Mesenteric fat pad (tissue), 1 donor: ENCODE results near the gene B4GALNT1. TPM values are rescaled to one million over a fixed set of nuclear protein-coding genes. Genes with fewer than 3 reads are reported as not detected.
"Not testable (repeated sequence)": the region's sequence is repeated elsewhere in the genome, so short reads cannot be mapped to it uniquely, and the experiment has no call there.

Experiments used
- DNase-seq: peaks from one replicate; pipeline ENCODE4 v3.0.0-alpha.2; 2020; ENCODE audit warnings: low spot score
- total RNA-seq: library from RNA; stranded (reverse); fragmentation: NEBNext Ultra II Directional; extraction: Animal tissue kit (Norgen Biotek cat#: 25700); gene quantifications from one replicate; pipeline ENCODE4 v1.2.1, GENCODE V29; 2021
- donor health status: DM: yes; HTN: yes; CAD: no.

Gene B4GALNT1
- total RNA-seq, 1 donor from 2014 or later, result 2.7 TPM

GRCh38 chr12:57588951-57589610 is 43.9 kb downstream of the B4GALNT1 start:
- not testable (repeated sequence) for DNase-seq

DNA sequence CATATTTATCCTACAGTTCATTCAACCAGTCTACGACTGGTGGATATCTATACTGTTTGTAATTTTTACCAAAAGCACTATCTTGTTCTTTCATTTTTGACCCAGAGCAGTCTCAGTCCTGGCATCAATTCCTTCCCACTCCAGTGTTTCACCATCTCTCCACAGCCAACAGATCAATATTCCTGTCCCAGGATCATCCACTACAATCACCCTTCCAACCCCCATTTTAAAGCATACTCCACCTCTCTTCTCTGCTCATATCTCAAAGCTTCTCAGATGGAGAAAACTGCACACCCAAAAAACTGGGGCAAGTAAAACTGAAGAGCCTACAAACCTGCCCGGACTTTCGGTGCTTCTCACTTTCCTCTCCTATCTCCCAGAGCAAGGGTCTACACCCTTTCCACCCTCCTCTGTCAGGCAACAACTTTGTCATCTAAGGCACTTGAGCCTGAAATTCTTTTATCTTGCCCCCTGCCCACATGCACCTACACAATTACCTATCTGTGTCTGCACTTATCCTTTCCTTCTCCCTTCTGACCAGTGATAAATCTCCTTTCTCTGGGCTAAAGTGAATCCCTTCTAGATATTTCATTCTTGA is 46.1 kb downstream of the B4GALNT1 start:
- no peak for DNase-seq

DNA sequence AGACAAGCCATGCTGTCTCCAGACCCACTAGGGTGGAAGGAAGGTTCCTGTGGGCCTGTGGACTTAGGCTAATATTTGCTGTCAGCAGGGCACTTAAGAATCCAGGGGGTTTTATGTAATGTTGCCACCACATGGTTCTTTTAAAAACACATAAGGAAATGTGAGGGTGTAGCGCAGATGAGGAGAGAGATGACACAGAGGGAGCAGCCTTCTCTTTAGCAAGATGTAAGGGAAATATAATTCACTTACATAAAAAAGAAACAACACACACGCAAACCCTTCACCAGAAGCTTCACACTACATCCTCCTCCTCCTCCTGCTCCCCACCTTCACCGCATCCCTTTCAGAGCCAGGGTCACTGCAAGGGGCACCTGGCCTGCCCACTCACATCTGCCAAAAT is 46.9 kb downstream of the B4GALNT1 start:
- no peak for DNase-seq

DNA sequence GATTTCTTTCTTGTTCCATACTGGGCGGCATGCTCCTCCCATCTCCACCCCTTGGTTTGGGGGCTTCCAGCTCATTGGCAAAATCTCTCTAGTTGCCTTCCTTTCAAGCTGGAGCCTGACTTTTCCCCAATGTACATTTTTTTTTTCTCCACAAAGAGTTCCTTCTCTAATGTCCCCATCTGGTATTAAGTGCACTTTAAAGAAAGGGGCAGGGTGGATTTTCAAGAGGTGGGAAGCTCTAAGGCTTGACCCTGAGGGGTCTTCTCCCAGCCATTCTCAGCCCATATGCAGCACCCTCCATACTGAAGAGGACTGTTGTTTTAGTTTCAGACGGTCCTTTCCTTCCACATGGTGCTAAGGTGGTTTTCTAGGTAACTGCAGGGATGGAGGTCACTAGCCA is 47.8 kb downstream of the B4GALNT1 start:
- no peak for DNase-seq

DNA sequence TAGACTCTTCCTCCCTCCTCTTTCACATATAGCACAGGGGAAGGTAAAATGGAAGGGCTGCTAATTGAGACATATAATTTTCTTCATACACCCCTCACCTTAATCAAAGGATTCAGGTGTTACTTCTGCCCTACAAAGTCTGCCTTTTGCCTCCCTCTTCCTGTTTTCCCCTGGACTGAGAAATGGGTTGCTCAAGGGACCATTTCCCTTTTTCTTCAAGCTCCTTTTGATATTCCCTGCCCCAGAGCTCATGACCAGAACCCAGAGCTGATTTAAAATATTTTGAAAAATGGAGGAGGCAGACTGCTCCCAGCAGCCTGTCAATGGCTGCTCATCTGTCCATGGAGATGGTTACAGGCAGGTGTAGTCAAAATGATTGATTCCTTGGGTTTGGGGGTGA is 48.3 kb downstream of the B4GALNT1 start:
- DNase-seq, result no peak

DNA sequence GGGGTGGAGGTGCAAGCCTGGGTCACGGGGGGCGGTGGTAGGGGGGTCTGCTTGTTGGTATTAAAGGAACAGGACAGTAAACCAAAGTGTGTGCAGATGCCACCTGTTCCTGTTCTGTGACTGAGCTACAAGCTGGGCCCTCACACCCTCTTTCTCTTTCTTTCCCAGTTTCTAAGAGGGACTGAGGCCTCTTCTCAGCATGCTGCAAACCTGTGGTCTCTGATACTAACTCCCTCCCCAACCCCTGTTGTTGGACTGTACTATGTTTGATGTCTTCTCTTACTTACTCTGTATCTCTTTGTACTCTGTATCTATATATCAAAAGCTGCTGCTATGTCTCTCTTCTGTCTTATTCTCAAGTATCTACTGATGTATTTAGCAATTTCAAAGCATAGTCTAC is 49.0 kb downstream of the B4GALNT1 start:
- no peak for DNase-seq

DNA sequence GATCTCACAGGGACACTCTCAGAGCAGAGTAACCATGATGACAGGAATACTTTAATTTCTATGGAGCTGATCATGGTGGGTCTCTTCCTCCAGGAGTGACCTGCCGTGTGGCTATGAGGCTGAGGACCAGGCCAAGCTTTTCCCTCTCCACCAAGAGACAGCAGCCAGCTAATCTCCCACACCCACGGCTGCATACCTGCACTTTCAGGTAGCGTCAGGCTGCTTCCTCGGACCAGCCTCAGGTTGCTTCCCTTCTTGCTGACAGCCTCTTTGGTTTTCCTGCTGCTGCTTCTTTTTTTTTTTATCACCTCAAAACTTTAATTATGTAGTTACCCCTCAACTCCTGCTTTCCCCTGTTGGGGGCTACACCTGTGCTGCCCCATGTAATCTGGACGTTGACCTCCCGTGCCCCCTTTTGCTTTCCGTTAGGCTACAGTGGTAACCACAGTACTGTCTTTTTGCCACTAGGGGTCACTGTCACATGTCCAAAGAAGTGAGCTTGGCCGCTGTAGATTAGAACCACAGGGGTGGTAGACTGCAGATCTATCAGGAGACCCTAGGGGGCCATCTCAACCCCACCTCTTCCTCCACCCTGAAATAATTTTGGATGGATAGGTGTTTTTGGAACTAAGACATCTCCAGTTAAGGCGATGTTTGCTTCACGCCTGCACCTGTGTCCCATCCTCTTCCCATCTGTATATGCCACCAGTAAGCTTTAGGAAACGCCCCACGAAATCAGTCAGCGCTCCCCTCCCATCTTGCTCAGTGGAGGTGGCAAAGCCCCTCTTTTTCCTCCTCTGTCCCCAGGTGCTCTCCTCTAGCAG is 49.8 kb downstream of the B4GALNT1 start:
- peak; percentile 78 for DNase-seq

GRCh38 chr12:57582440-57582839 is 50.6 kb downstream of the B4GALNT1 start:
- DNase-seq, result peak; percentile 28

GRCh38 chr12:57581802-57582201 is 51.2 kb downstream of the B4GALNT1 start:
- DNase-seq, result no peak

DNA sequence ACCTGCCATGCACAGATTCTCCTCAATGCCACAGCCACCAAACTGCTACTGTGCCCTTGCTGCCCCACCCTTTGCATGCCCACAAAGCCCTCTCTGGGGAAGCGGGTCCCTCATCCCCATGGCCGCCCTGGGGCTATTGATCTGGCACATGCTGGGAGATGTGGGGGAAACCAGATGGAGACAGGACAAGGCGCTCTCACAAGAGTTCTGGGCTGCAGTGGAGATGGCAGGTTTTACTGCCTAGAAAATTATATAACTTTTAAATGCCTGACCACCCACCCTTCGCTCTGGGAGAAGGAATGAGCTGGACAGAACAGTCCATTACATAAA is 52.6 kb downstream of the B4GALNT1 start:
- DNase-seq, result peak; percentile 78

DNA sequence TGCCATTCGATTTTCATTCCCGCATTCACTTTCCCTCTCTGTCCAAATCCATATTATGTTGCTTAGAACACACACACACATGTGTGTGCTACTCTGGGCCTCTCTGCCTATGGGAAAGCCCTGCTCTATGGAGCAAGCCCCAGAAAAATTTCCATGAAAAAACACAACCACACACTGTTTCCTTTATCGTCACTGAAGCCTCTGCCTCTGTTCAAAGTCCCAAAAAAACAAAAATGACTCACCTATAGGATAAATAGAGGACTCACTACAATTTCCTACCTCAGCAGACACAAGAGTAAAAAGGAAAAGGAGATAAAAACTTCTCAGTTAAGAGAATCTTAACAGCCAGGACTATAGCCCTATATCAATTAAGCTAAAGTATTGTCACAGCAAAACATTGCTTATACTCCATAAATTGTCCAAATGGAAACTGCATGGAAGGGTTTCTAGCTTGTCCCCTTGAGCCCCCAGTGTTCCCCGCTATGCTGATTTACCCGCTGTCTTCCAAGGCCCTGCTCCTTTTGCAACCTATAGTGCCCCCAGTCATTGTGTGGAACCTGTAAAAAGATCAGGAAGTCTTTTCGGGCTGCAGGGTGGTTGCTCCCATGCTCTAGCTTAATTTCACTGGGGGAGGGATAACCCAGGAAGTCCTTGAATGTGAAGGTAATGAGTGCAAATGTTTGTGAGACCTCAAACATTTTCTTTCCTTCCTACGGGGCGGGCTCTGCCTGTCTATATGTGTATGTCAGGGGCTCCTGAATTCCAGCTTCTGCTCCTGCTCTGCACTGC is 53.1 kb downstream of the B4GALNT1 start:
- peak; percentile 22 for DNase-seq

DNA sequence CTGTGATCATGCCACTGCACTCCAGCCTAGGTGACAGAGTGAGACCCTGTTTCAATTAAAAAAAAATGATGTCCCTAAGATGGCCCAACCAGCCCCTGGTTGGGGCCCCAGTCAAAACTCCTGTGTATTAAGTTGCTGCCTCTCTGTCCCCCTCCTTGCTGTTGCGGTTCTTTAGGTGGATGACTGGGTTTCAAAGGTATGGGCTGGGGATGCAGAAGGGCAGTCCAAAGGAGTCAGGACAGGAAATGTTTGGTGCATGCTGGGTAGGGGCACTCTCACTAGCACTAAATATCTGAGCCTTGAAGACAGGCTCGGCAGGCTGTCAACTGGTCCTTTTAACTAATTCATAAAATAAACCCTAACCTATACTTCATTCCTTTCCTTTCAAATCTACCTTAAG is 54.0 kb downstream of the B4GALNT1 start:
- DNase-seq, result peak; percentile 28

DNA sequence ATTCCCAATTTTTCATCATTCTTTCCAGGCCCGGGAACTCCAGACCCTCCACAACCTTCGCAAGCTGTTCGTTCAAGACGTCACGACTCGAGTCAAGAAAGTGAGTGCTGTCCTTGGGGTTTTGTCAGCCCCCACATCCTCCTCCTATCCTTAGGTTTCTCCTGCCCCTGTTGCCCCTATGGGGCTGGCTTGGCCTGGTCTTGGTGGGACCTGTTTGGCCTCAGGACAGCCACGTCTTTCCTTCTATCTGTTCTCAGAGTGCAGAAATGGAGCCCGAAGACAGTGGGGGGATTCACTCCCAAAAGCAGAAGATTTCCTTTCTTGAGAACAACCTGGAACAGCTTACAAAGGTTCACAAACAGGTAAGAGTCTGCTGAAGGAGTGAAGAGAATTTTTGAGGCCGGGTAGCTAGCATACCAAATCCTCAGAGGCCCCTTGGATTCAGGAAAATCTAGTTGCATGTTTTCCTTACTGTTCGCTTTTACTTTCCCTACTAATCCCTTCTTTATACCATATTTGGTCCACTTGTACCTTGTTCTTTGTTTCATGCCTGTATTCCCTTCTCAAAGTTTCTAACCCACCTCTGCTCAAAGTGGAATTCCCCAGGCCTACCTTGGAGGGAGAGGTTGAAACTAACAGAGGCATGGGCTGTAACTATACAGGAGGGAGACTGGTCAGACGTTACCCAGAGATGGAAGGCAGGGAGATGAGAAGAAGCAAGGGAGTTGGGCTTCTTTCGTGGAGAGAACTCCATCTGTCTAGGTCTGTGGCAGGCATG is 54.8 kb downstream of the B4GALNT1 start:
- DNase-seq, result peak; percentile 57

DNA sequence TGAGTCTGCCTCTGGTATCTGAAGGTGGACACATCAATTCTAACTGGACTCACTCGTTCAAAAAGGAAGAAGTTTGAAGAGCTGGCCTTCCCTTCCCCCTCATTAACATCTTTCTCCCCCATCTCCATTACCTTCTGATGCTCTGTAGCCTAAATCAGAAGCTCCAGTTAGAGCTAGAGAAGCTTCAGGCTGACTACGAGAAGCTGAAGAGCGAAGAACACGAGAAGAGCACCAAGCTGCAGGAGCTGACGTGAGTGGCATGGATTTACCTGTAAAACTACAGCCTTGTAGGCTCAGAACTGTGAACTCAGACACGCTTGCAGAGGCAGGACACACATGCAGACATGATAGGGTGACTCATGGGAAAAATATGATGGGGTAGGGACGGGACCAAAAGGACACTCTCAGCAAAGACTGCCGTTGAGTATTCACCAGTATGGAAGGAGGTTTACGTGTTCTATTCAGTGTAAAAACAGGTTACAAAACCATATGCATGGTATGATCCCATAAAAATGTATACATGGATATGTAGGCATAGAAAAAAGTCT is 56.3 kb downstream of the B4GALNT1 start:
- peak; percentile 16 for DNase-seq

Other genes with a start within 250 kb of the B4GALNT1 start
- 49.0 TPM for gene R3HDM2, start 202.2 kb downstream of the B4GALNT1 start, total RNA-seq
- gene INHBC, start 198.4 kb downstream of the B4GALNT1 start, total RNA-seq, result not detected
- gene INHBE, start 177.9 kb downstream of the B4GALNT1 start, total RNA-seq, result not detected
- 0.13 TPM for gene GLI1, start 173.4 kb downstream of the B4GALNT1 start, total RNA-seq
- 26.5 TPM for gene ARHGAP9, start 153.3 kb downstream of the B4GALNT1 start, total RNA-seq
- 145 TPM for gene MARS1, start 145.1 kb downstream of the B4GALNT1 start, total RNA-seq
- 32.2 TPM for gene DDIT3, start 112.7 kb downstream of the B4GALNT1 start, total RNA-seq
- gene MBD6, start 110.4 kb downstream of the B4GALNT1 start, total RNA-seq, result 66.0 TPM
- 106 TPM for gene DCTN2, start 86.0 kb downstream of the B4GALNT1 start, total RNA-seq
- not detected for gene KIF5A, start 83.2 kb downstream of the B4GALNT1 start, total RNA-seq
- gene PIP4K2C, start 42.0 kb downstream of the B4GALNT1 start, total RNA-seq, result 14.3 TPM
- 7.2 TPM for gene DTX3, start 28.4 kb downstream of the B4GALNT1 start, total RNA-seq
- 12.8 TPM for gene ARHGEF25, start 21.8 kb downstream of the B4GALNT1 start, total RNA-seq
- gene OS9, start 60.9 kb upstream of the B4GALNT1 start, total RNA-seq, result 251 TPM
- gene AGAP2, start 105.5 kb upstream of the B4GALNT1 start, total RNA-seq, result 2.1 TPM
- 35.0 TPM for gene TSPAN31, start 111.8 kb upstream of the B4GALNT1 start, total RNA-seq
- 87.0 TPM for gene CDK4, start 119.1 kb upstream of the B4GALNT1 start, total RNA-seq
- 11.3 TPM for gene MARCHF9, start 121.9 kb upstream of the B4GALNT1 start, total RNA-seq
- 1.8 TPM for gene CYP27B1, start 133.9 kb upstream of the B4GALNT1 start, total RNA-seq
- 32.8 TPM for gene METTL1, start 138.9 kb upstream of the B4GALNT1 start, total RNA-seq
- gene EEF1AKMT3, start 139.4 kb upstream of the B4GALNT1 start, total RNA-seq, result 7.2 TPM
- 32.7 TPM for gene TSFM, start 149.6 kb upstream of the B4GALNT1 start, total RNA-seq
- gene AVIL, start 185.5 kb upstream of the B4GALNT1 start, total RNA-seq, result 5.7 TPM
- gene CTDSP2, start 213.5 kb upstream of the B4GALNT1 start, total RNA-seq, result 156 TPM